ENCODE measurements around the gene NEK3.
"Not testable (repeated sequence)": the region's sequence is repeated elsewhere in the genome, so short reads cannot be mapped to it uniquely, and the experiment has no call there.

Gene NEK3, protein sequence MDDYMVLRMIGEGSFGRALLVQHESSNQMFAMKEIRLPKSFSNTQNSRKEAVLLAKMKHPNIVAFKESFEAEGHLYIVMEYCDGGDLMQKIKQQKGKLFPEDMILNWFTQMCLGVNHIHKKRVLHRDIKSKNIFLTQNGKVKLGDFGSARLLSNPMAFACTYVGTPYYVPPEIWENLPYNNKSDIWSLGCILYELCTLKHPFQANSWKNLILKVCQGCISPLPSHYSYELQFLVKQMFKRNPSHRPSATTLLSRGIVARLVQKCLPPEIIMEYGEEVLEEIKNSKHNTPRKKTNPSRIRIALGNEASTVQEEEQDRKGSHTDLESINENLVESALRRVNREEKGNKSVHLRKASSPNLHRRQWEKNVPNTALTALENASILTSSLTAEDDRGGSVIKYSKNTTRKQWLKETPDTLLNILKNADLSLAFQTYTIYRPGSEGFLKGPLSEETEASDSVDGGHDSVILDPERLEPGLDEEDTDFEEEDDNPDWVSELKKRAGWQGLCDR

GRCh38 chr13:52159159-52159982, at the start of gene NEK3:
NEK3 (minus strand) TSS chr13:52159597; CDS start chr13:52156191, 3,406 bp downstream.
- no peak for DNase-seq

GRCh38 chr13:52208384-52208783, 49.0 kb upstream of the NEK3 start:
- DNase-seq: not testable (repeated sequence)

- not testable (repeated sequence) for DNase-seq
Measured at GRCh38 chr13:52207896-52208295, 48.5 kb upstream of the NEK3 start.

DNA sequence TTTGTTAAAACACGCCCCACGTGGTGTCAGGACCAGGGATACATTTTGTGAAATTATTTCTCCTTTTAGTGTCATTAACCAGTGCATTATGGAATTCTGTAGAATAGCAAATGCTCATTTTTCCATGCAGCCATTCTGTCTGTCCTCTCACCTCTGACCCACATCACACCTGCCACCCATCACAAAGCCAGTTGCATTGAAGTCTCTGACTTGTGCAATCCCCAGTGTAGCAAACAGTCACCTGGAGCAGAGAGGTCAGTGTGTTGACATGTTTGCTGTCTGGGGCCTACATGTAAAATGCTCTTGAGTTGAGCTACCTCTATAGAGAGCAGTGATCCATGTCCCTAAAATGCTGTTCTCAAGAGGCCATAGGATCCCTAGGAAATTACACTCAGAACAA, 47.9 kb upstream of the NEK3 start:
- DNase-seq: not testable (repeated sequence)

DNA sequence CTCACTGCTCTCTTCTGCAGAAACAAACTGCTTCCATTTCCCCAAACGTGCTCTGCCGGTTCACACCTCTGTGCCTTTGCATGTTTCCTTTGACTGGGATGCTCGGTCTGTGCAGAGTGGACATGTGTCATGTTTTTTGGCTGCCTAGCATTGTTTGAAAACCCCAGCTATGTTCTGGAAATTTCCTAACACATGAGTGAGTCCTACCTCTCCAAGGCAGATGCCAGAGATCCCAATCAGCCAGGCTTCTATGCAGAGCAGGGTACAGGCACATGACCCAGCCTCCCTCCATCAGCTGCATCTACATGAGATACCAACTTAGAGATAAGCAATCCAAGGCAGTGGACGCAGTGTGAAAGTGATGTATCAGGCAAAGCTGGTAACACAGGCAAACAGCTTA, 45.1 kb upstream of the NEK3 start:
- not testable (repeated sequence) for DNase-seq

DNA sequence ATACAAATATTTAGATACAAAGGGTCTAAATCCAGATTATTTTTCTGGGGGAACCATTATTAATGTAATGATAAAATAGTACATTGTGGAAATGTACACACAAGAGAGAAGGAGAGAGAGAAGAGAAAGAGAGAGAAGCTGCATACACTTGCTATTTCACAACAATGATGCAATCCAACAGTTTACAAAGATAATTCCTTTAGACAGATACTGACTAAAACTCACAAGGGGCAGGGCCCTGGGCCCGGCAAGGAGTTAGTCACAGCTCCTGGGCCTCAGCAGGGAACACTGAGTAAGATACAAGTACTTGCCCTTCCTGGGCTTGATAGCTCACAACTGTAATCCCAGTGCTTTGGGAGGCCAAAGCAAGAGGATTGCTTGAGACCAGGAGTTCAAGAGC, 44.5 kb upstream of the NEK3 start:
- not testable (repeated sequence) for DNase-seq

- DNase-seq: not testable (repeated sequence)
Measured at GRCh38 chr13:52202506-52202905, 43.1 kb upstream of the NEK3 start.

- peak; percentile 0 for DNase-seq
Measured at GRCh38 chr13:52201439-52202193, 42.2 kb upstream of the NEK3 start.

DNA sequence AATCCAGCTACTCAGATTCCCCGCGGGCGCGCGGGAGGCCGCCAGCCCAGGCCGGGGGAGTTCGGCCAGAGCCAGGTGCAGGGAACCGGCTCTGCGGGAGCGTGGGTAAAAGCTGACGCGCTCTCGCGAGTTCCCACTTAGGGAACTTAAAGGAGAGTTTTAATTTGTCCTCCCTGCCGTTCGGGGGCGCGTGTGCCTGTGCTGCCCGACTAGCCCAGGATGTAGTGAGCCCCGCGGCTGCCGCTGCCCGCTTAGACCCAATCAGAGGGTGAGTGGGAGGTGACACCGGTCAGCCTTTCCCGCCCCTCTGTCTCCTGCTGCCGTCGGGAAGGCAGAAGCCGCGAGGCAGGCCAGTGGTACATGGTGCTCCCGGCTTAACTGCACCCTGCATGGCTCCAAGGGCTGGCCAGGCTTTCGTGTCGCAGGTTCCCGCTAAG, 36.0 kb upstream of the NEK3 start:
- DNase-seq: no peak

DNA sequence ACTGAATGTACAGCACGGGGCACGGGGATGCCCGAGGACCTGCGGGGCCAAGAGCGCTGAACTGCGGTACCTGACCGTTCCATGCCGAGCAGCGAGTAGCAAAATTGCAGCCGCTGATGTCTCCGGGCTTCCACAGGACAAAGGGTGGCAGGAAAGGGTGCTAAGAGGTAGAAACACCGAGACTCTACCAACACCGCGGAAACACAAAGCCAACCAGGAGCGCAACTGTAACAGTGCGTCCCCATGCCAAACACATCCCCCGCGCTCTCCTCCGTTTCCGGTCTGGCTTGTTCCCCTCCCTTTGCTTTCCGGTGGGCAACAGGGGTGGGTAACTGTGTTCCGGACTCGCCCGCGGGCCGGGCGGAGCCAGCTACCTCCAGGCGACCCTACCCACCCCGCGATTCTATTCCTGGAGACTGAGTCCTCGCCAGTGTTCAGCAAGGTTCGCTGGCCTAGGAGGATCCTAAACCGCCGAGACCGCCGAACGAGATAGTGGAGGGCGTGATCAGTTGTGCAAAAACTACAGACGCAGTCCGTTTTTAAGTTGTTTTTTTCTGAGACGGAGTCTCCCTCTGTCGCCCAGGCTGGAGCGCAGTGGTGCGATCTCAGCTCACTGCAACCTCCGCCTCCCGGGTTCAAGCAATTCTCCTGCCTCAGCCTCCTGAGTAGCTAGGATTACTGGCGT, 34.9 kb upstream of the NEK3 start:
- peak; percentile 33 for DNase-seq

- DNase-seq: not testable (repeated sequence)
Measured at GRCh38 chr13:52193587-52194183, 34.3 kb upstream of the NEK3 start.

GRCh38 chr13:52187424-52188187, 28.2 kb upstream of the NEK3 start:
- not testable (repeated sequence) for DNase-seq

DNA sequence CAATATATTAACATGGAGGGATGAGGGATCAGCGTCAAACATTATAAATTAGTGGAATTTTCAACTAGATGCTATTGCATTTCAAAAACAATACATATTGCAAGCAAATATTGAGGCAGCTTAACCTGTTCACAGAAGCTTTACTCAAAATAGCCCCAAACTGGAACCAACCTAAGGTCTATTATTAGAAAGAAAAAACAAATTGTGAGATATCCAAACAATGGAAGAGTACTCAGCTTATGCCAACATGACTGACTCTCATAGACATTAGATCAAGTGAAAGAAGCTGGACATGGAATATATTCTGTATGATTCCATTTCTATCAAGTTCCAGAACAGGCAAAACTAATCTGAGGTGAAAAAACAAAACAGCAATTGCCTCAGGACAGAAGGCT, 27.6 kb upstream of the NEK3 start:
- no peak for DNase-seq

DNA sequence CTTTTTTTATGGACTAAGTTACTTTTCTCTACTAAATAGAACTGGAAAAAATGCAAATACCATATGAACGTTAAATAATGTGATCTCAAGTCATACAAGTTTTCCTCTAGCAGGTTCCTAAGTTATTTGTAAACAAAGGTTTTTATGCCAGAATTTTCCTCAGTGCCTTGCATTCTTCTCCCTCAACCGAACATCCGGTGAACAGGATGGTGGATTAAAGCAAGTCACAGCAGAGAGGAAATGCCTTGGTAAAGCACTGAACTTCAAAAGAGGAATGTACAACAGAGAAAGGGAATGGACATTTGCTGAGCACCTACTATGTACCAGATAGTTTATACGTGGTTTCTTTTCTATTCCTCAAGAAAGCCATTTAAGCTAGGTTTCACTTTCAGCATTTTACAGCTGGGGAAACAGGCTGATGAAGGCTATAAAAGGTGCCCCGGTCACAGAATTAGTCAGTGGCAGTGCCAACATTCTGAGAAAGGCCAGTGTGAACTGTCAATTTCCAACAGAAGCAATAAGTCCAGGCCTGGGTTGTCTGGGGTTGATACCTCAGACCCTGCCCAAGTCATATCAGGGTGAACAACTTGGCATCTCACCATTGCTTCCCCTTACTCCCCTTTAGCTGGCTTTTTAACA, 22.0 kb upstream of the NEK3 start:
- not testable (repeated sequence) for DNase-seq

DNA sequence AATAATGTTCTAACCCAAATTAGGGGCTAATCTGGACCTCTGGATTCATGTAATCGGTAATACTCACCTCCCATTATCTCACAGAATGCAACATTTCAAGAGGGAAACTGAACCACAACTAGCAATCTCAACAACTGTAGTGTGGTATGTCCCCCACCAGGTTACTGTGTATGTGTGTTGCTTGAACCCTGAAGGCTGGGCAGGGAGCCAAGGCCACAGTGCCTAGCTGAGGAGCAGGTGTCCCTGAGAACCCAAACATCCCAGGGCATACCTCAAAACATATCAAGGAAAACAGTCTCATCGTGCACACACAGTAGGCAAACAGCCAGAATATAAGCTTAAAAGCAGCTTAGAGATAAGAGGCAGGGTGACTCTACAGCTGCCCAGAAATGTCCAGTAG, 20.5 kb upstream of the NEK3 start:
- no peak for DNase-seq

DNA sequence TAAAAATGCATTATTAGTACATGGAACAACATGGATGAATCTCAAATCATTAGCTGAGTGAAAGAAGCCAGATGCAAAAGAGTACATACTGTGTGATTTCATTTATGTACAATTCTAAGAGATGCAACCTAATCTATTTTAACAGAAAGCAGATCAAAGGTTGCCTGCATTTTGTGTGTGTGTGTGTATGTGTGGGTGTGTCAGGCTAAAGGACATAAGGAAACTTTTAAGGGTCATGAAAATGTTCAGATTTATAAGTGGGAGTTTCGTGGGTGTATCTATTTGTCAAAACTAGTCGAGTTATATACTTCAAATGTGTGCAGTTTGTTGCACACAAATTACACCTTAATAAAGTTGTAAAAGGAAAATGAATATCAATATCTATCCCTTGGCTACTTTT, 17.9 kb upstream of the NEK3 start:
- no peak for DNase-seq

GRCh38 chr13:52173970-52174369, 14.6 kb upstream of the NEK3 start:
- not testable (repeated sequence) for DNase-seq

GRCh38 chr13:52173373-52173772, 14.0 kb upstream of the NEK3 start:
- no peak for DNase-seq

- DNase-seq: not testable (repeated sequence)
Measured at GRCh38 chr13:52171686-52172085, 12.3 kb upstream of the NEK3 start.

GRCh38 chr13:52170828-52171391, 11.5 kb upstream of the NEK3 start:
- DNase-seq: not testable (repeated sequence)
